Spleen (tissue), 11 donors: ENCODE data around the gene GRK5. TPM values are rescaled to one million over a fixed set of nuclear protein-coding genes. Genes with fewer than 3 reads are reported as not detected.
A peak's percentile ranks its signal among the peaks of the same experiment; 100 is the strongest.

Experiments used
- DNase-seq: peaks from one replicate; pipeline ENCODE4 v3.0.0-alpha.2; 2020
- H3K27ac ChIP-seq, 8 donors: fragments of 200-600 bp; sonication (generic) in 7 of 8; 1 replicate in 4 of 8; 2 replicates in 4 of 8; pipeline versions ENCODE4 v1.5.0 to v1.8.0; 2016 to 2021; ENCODE audit warnings: inconsistent platforms in 4 of 8, mild to moderate bottlenecking in 4 of 8, moderate library complexity in 1 of 8
- H3K27me3 ChIP-seq, 7 donors: fragments of 200-600 bp; sonication (generic) in 6 of 7; replicated peaks in 1 of 7; 1 replicate in 4 of 7; 2 replicates in 3 of 7; pipeline versions ENCODE4 v1.5.0 to v1.8.0; 2016 to 2021; ENCODE audit warnings: inconsistent platforms in 3 of 7, mild to moderate bottlenecking in 1 of 7
- H3K36me3 ChIP-seq, 6 donors: fragments of 200-600 bp; sonication (generic) in 5 of 6; 1 replicate in 4 of 6; 2 replicates in 2 of 6; pipeline versions ENCODE4 v1.5.0 to v1.8.0; 2016 to 2021; ENCODE audit warnings: inconsistent platforms in 2 of 6
- H3K4me1 ChIP-seq, 6 donors: fragments of 200-600 bp; sonication (generic) in 5 of 6; 1 replicate in 3 of 6; 2 replicates in 3 of 6; pipeline versions ENCODE4 v1.5.0 to v1.8.0; 2016 to 2021; ENCODE audit warnings: inconsistent platforms in 3 of 6
- H3K4me3 ChIP-seq, 8 donors: fragments of 200-600 bp; sonication (generic) in 7 of 8; 1 replicate in 4 of 8; 2 replicates in 4 of 8; pipeline versions ENCODE4 v1.5.0 to v1.8.0; 2016 to 2021; ENCODE audit warnings: inconsistent platforms in 4 of 8, mild to moderate bottlenecking in 4 of 8, moderate library complexity in 2 of 8
- H3K9me3 ChIP-seq, 8 donors: fragments of 200-600 bp; sonication (generic) in 7 of 8; 1 replicate in 4 of 8; 2 replicates in 4 of 8; pipeline versions ENCODE4 v1.5.0 to v1.8.0; 2016 to 2021; ENCODE audit warnings: inconsistent platforms in 4 of 8
- POLR2A ChIP-seq, 3 donors: fragments of 450-650 bp; IDR thresholded peaks; one replicate each; pipeline ENCODE4 v1.5.1; 2017; ENCODE audit warnings: antibody characterized with exemption in 3 of 3, mild to moderate bottlenecking in 1 of 3
- POLR2AphosphoS5 ChIP-seq, 3 donors: sonication (generic); formaldehyde crosslinking; IDR thresholded peaks; one replicate each; pipeline ENCODE4 v1.5.1; 2017; ENCODE audit warnings: antibody characterized with exemption in 3 of 3
- WGBS, 5 donors: extraction: QIAGEN DNeasy Blood & Tissue Kit in 3 of 5; methylation state at CpG; one replicate each; pipeline versions ENCODE4 v1.1.5 to v1.1.7; 2013 to 2018; 5-methylcytosine and 5-hydroxymethylcytosine counted together
- intact Hi-C: fragments of 100-400 bp; cut with DNase I; formaldehyde crosslinking; loops from one replicate; pipeline ENCODE4 v1.15.0; 2023; ENCODE audit warnings: low total_unique reads
- polyA plus RNA-seq, 3 donors: library from polyadenylated mRNA; stranded (reverse); fragments of 200-250 nt; gene quantifications; one replicate each; pipeline ENCODE4 v1.2.1, GENCODE V29; 2013
- total RNA-seq, 7 donors: library from RNA; depleted of rRNA in 3 of 7; stranded (reverse); fragments of >200 nt in 3 of 7; fragmentation: NEBNext Ultra II Directional in 4 of 7; extraction: Animal tissue kit (Norgen Biotek cat#: 25700) in 4 of 7; gene quantifications; one replicate each; pipeline versions ENCODE4 v1.1.0 to v1.2.1, GENCODE V29; 2016 to 2021
- TF ChIP-seq, protein P1 (sequence below), 11 experiments: fragments of 200-600 bp in 7 of 11; fragments of 450-650 bp in 4 of 11; sonication (generic) in 4 of 11; IDR thresholded peaks in 8 of 11; conservative IDR thresholded peaks in 3 of 11; 1 replicate in 7 of 11; 2 replicates in 4 of 11; pipeline versions ENCODE4 v1.4.0 to v1.8.0; 2016 to 2021; ENCODE audit warnings: antibody characterized with exemption in 11 of 11, inconsistent platforms in 4 of 11, mild to moderate bottlenecking in 1 of 11
- donor health status: healthy with polysubstance abuse.
- donor health status: DM: no; HTN: no; CAD: no; lungs with moderate emphysema.
- donor health status: DM: no; HTN: no; CAD: no.
- donor health status: Bipolar disorder and iron deficiency.
- donor health status: healthy.
- donor health status: DM: no; HTN: no; CAD: no.
- donor health status: DM: yes; HTN: yes; CAD: no.

The GRK5 gene
- total and polyA plus RNA-seq, 10 donors: 15.5 to 85.2 (median 52.1) TPM

DNA sequence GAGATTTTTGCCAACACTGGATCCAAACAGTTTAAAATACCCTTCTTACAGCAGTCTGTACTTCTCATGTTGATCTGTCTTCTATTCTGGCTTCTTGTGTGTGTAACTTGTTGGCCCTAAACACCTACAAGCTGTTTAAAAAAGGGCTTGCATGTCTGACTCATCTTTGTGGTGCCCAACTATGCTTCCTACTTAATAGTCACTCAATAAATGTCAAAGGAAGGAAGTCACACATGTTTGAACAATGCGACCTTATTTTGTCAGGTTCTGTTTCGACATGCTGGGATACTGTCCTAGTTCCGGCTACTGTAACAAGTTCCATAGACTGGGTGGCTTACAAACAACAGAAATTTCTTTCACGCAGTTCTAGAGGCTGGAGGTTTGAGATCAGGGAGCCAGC is 9.4 kb upstream of the GRK5 start:
- H3K4me1 ChIP-seq: peaks cover 0 to 24% (median 5%) of the 10 kb centered on the region in 6 donors
- intact Hi-C loops: no loop called here
- WGBS, 5 donors: 43 to 66% (median 49%) methylated on average over 4 of the region's 4 CpGs
- no peak overlapping the region for H3K4me3 ChIP-seq
- peak overlapping the region in 1 of 8 donors; percentile 38 for H3K27ac ChIP-seq
- no peaks in the 10 kb centered on the region for H3K27me3 ChIP-seq
- H3K9me3 ChIP-seq: no peaks in the 10 kb centered on the region
- H3K36me3 ChIP-seq: no peaks in the 10 kb centered on the region
- DNase-seq: no peak
- TF ChIP-seq POLR2A (IDR thresholded peaks at IDR 0.05) (no peak), POLR2AphosphoS5 (IDR thresholded peaks at IDR 0.05) (no peak)
- TF ChIP-seq, protein P1, sequence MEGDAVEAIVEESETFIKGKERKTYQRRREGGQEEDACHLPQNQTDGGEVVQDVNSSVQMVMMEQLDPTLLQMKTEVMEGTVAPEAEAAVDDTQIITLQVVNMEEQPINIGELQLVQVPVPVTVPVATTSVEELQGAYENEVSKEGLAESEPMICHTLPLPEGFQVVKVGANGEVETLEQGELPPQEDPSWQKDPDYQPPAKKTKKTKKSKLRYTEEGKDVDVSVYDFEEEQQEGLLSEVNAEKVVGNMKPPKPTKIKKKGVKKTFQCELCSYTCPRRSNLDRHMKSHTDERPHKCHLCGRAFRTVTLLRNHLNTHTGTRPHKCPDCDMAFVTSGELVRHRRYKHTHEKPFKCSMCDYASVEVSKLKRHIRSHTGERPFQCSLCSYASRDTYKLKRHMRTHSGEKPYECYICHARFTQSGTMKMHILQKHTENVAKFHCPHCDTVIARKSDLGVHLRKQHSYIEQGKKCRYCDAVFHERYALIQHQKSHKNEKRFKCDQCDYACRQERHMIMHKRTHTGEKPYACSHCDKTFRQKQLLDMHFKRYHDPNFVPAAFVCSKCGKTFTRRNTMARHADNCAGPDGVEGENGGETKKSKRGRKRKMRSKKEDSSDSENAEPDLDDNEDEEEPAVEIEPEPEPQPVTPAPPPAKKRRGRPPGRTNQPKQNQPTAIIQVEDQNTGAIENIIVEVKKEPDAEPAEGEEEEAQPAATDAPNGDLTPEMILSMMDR (IDR thresholded peaks at IDR 0.05 in 8 of 11, conservative IDR thresholded peaks at IDR 0.05 in 3 of 11): no peak

- Histone ChIP-seq H3K27ac (no peak overlapping the region), H3K36me3 (no peaks in the 10 kb centered on the region), H3K9me3 (no peaks in the 10 kb centered on the region), H3K4me1 (peaks cover 0 to 29% (median 5%) of the 10 kb centered on the region in 6 donors), H3K27me3 (no peaks in the 10 kb centered on the region), H3K4me3 (no peak overlapping the region)
- DNase-seq: no peak
- TF ChIP-seq POLR2AphosphoS5 (IDR thresholded peaks at IDR 0.05) (no peak), POLR2A (IDR thresholded peaks at IDR 0.05) (no peak)
- TF ChIP-seq, protein P1 (IDR thresholded peaks at IDR 0.05 in 8 of 11, conservative IDR thresholded peaks at IDR 0.05 in 3 of 11): peak in 7 of 11 experiments; percentile 7 to 47 (median 33)
- WGBS, 5 donors: 38 to 62% (median 42%) methylated on average over 7 of the region's 7 CpGs
- intact Hi-C loops: no loop called here
Observed at GRCh38 chr10:119198438-119198837, 8.9 kb upstream of the GRK5 start.

- 56 to 61% (median 61%) methylated on average over 8 to 9 of the region's 9 CpGs for WGBS, 5 donors
- Histone ChIP-seq H3K4me1 (peaks cover 0 to 31% (median 5%) of the 10 kb centered on the region in 6 donors), H3K27me3 (no peaks in the 10 kb centered on the region), H3K36me3 (no peaks in the 10 kb centered on the region), H3K27ac (no peak overlapping the region), H3K4me3 (no peak overlapping the region), H3K9me3 (no peaks in the 10 kb centered on the region)
- TF ChIP-seq POLR2A (IDR thresholded peaks at IDR 0.05) (no peak), POLR2AphosphoS5 (IDR thresholded peaks at IDR 0.05) (peak in 1 of 3 donors; percentile 50)
- TF ChIP-seq, protein P1 (IDR thresholded peaks at IDR 0.05 in 8 of 11, conservative IDR thresholded peaks at IDR 0.05 in 3 of 11): peak; percentile 17 to 85 (median 73)
- intact Hi-C loops: no loop called here
- no peak for DNase-seq
Observed at GRCh38 chr10:119199231-119199992, 8.0 kb upstream of the GRK5 start.

DNA sequence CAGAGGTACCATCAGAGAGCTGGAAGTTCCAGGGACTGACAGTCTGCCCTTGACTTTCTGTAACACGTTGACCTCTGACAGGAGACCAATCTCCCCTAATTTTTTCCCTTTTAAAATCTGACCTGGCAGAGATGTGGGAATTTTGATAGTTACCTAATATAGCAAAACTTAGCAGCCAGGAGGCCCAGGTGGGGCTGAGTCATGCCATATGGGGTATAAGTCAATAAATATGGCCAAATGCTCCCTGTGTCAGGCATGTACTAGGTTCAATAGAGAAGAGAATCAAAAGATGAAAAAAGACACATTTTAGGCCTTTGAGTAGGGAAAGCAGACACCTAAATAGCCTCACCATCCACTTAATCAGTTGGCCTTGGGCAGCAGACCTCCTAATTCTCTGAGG is 6.1 kb upstream of the GRK5 start:
- DNase-seq: no peak
- no peak overlapping the region for H3K4me3 ChIP-seq
- no peaks in the 10 kb centered on the region for H3K36me3 ChIP-seq
- H3K4me1 ChIP-seq: peaks cover 8 to 40% (median 12%) of the 10 kb centered on the region in 6 donors
- no peaks in the 10 kb centered on the region for H3K9me3 ChIP-seq
- H3K27ac ChIP-seq: no peak overlapping the region
- 67 to 88% (median 77%) methylated on average over 1 of the region's 1 CpG for WGBS, 5 donors
- TF ChIP-seq, protein P1 (IDR thresholded peaks at IDR 0.05 in 8 of 11, conservative IDR thresholded peaks at IDR 0.05 in 3 of 11): no peak
- no peak for TF ChIP-seq POLR2AphosphoS5 (IDR thresholded peaks at IDR 0.05)
- TF ChIP-seq POLR2A (IDR thresholded peaks at IDR 0.05): no peak
- intact Hi-C loops: loop anchor here (5.0 kb wide), 1 partner anchor 246 kb away; no protein-coding TSS in a partner anchor
- H3K27me3 ChIP-seq: no peaks in the 10 kb centered on the region
